Stomach smooth muscle (tissue), 2 donors: ENCODE results near the gene FGD4.
"Not testable (repeated sequence)": the region's sequence is repeated elsewhere in the genome, so short reads cannot be mapped to it uniquely, and the experiment has no call there.

Experiments
- H3K27ac ChIP-seq: one replicate; pipeline ENCODE4 v1.7.0; 2013; ENCODE audit warnings: mild to moderate bottlenecking, low read length, inconsistent platforms
- H3K27me3 ChIP-seq, 2 donors: one replicate each; pipeline ENCODE4 v1.7.0; 2013; ENCODE audit warnings: low read length in 2 of 2; ENCODE audit not compliant: insufficient read depth in 2 of 2, control insufficient read depth in 1 of 2
- H3K36me3 ChIP-seq, 2 donors: one replicate each; pipeline ENCODE4 v1.7.0; 2013; ENCODE audit warnings: low read length in 2 of 2; ENCODE audit not compliant: control insufficient read depth in 2 of 2, insufficient read depth in 2 of 2
- H3K4me1 ChIP-seq: one replicate; pipeline ENCODE4 v1.7.0; 2013; ENCODE audit warnings: low read length; ENCODE audit not compliant: control insufficient read depth, insufficient read depth
- H3K4me3 ChIP-seq, 2 donors: one replicate each; pipeline ENCODE4 v1.7.0; 2013; ENCODE audit warnings: low read length in 2 of 2
- H3K9ac ChIP-seq, 2 donors: one replicate each; pipeline ENCODE4 v1.7.0; 2013; ENCODE audit warnings: low read length in 2 of 2, mild to moderate bottlenecking in 1 of 2
- H3K9me3 ChIP-seq, 2 donors: one replicate each; pipeline ENCODE4 v1.7.0; 2013; ENCODE audit warnings: low read length in 2 of 2; ENCODE audit not compliant: control insufficient read depth in 2 of 2
- donor health status: healthy.
- donor health status: Pancreatic carcinoma.

Gene FGD4

DNA sequence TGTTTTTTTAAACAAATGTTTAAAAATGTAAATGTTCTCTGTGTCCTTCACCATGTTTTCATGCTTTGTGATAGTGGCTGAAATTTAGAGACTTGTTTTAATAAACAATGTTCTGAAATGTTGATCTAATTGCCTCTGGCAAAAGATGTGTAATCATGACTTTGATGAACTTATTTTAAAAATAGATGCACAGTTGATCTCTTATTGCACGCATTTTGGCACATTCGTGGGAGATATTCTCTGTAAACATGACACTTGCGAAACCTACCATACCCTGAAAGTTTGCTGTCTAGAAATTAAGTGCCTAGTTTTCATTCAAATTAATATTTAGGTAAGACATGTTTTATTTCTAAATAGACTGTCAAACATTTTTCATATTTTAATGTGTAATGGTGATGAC, 160.1 kb downstream of the FGD4 start:
- Histone ChIP-seq H3K27me3 (no peaks in the 10 kb centered on the region), H3K27ac (no peak overlapping the region), H3K36me3 (peaks cover 2 to 4% of the 10 kb centered on the region in 2 donors), H3K9me3 (no peaks in the 10 kb centered on the region), H3K4me3 (peak overlapping the region in 1 of 2 donors; percentile 33), H3K9ac (no peak overlapping the region), H3K4me1 (peaks cover 14% of the 10 kb centered on the region)

GRCh38 chr12:32560520-32560919, 161.2 kb downstream of the FGD4 start:
- no peak overlapping the region for H3K27ac ChIP-seq
- H3K4me1 ChIP-seq: peaks cover 14% of the 10 kb centered on the region

DNA sequence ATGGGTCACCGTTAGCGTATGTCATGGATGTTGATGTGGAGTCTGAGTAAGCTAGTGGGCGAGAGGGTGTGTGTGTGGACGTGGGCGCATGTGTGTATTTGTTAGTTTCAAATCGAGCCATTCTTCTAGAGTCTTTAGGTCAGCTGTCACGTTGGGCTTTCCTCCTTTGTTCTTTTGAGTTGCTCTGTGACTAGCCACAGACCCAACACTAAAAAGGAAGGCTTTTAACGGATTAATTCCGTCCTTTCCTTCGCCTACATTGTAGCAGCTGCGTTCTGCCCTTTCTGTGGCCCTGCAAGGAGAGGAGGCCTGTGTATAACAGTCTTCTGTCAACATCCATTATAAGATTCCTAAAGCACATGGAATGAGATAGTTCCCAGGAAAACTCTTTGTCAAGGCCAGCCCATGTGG, 162.6 kb downstream of the FGD4 start:
- Histone ChIP-seq H3K27ac (no peak overlapping the region), H3K9ac (no peak overlapping the region)

More at GRCh38 chr12:32560520-32560919, 161.2 kb downstream of the FGD4 start:
- H3K4me3 ChIP-seq: no peak overlapping the region
- no peaks in the 10 kb centered on the region for H3K27me3 ChIP-seq
- H3K9ac ChIP-seq: no peak overlapping the region
- H3K9me3 ChIP-seq: no peaks in the 10 kb centered on the region
- H3K36me3 ChIP-seq: peaks cover 2 to 7% of the 10 kb centered on the region in 2 donors

GRCh38 chr12:32562413-32562812, 163.1 kb downstream of the FGD4 start:
- peaks cover 24% of the 10 kb centered on the region for H3K4me1 ChIP-seq
- H3K27ac ChIP-seq, H3K4me3 ChIP-seq: not testable (repeated sequence)

More for the DNA sequence above, 162.6 kb downstream of the FGD4 start:
- Histone ChIP-seq H3K9me3 (no peaks in the 10 kb centered on the region), H3K4me3 (peak overlapping the region in 1 of 2 donors; percentile 35), H3K4me1 (peaks cover 19% of the 10 kb centered on the region), H3K36me3 (peaks cover 4 to 7% of the 10 kb centered on the region in 2 donors), H3K27me3 (no peaks in the 10 kb centered on the region)

DNA sequence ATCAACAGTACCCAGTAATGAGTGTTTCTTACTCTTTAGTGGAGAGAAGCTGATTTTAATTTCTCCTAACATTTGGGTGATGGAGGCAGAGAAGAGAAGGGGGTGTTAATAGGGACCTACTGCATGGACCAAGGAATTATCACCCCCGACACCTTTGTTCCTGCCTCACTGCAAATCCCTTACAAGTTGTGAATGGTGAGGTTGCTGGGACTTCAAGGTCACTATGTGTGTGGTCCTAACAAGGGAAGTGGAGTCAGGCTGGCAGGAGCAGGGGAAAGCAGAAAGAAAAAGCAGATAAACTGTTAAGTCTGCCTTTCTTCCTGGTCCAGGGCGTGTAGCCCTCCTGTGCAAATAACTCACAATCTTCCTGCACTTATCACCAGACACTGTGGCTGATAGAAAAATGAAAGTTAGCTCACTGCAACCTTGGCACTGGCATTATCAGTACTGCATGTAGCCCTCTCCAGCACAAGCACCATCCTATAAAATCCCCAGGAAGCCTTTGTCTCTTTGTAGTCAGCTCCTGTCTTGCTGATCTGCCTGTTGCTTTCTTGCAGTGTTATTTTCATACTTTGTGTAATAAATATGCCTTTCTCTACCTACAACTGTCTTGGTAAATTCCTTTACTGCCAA, 167.4 kb downstream of the FGD4 start:
- H3K36me3 ChIP-seq: peaks cover 4 to 7% of the 10 kb centered on the region in 2 donors
- H3K4me1 ChIP-seq: peaks cover 23% of the 10 kb centered on the region
- no peaks in the 10 kb centered on the region for H3K27me3 ChIP-seq
- peak overlapping the region in 1 of 2 donors; percentile 40 for H3K4me3 ChIP-seq
- H3K27ac ChIP-seq: no peak overlapping the region
- H3K9me3 ChIP-seq: no peaks in the 10 kb centered on the region
- peak overlapping the region in 1 of 2 donors; percentile 29 for H3K9ac ChIP-seq

More at GRCh38 chr12:32562413-32562812, 163.1 kb downstream of the FGD4 start:
- not testable (repeated sequence) for H3K27me3 ChIP-seq, H3K9me3 ChIP-seq, H3K36me3 ChIP-seq, H3K9ac ChIP-seq

GRCh38 chr12:32567296-32567674, 167.9 kb downstream of the FGD4 start:
- Histone ChIP-seq H3K4me1 (peaks cover 20% of the 10 kb centered on the region), H3K27ac (no peak overlapping the region), H3K9ac (no peak overlapping the region), H3K27me3 (no peaks in the 10 kb centered on the region), H3K36me3 (peaks cover 4 to 7% of the 10 kb centered on the region in 2 donors), H3K9me3 (no peaks in the 10 kb centered on the region), H3K4me3 (no peak overlapping the region)

DNA sequence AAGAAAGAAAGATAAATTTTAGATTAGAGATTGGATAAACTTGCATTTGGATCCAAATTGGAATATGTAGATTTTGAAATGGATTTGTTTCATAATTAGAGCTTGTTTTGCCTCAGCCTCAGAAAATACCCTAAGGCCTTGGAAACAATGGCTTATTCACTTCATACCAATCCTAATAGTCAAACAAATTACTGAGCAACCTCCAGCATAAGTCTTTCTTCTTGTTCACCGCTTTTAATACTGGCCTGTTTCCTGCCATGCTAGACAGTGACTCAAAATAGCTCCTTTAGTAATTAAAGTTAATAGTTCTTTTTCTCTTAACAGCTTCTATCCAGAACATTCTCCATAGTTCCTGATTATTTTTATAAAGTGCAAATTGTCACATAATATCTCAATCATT, 168.9 kb downstream of the FGD4 start:
- Histone ChIP-seq H3K27me3 (no peaks in the 10 kb centered on the region), H3K9me3 (no peaks in the 10 kb centered on the region), H3K9ac (no peak overlapping the region), H3K27ac (no peak overlapping the region), H3K36me3 (peaks cover 4 to 7% of the 10 kb centered on the region in 2 donors), H3K4me1 (peaks cover 20% of the 10 kb centered on the region), H3K4me3 (no peak overlapping the region)

GRCh38 chr12:32569259-32569658, 169.9 kb downstream of the FGD4 start:
- Histone ChIP-seq H3K27ac (no peak overlapping the region), H3K4me1 (peaks cover 18% of the 10 kb centered on the region), H3K27me3 (no peaks in the 10 kb centered on the region), H3K36me3 (peaks cover 2 to 4% of the 10 kb centered on the region in 2 donors), H3K9ac (no peak overlapping the region), H3K9me3 (no peaks in the 10 kb centered on the region), H3K4me3 (no peak overlapping the region)

DNA sequence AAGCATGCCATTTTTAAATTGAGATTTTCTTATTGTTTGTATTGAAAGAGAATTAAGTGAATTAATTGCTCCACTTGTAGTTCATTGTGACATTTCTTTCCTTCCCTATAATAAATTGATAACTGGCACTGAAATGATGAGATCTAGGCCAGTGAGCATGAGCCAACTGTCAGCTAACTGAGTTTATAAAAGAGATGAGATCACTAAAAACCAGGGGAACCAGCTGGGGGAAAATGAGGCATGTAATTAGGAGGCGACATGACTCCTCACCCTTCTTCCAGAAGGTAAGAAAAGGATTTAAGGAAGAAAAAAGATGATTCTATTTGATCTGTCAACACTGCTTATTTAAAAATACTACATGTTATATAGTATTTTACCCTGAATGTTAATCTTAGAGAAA, 175.2 kb downstream of the FGD4 start:
- Histone ChIP-seq H3K4me1 (peaks cover 3% of the 10 kb centered on the region), H3K27me3 (no peaks in the 10 kb centered on the region), H3K4me3 (no peak overlapping the region), H3K27ac (no peak overlapping the region), H3K9ac (no peak overlapping the region), H3K9me3 (no peaks in the 10 kb centered on the region), H3K36me3 (peaks cover 4 to 11% of the 10 kb centered on the region in 2 donors)

DNA sequence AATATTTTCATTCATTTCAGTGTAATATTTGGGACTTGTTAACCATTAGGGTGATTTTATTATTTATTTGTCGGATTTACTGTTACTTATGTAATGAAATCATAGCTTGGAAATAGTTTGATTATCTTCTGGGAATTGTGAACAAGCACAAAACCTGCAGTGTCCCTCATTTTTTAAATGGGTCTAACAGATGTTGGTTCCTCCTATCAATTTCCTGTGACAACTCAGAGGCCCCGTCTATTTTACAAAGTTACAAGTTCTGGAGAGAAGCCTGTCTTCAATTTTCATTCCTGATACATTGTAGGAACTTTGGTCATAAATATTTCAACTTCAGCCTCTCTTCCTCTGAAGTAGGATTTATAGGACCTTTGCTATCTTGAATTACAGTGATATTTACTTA, 178.0 kb downstream of the FGD4 start:
- Histone ChIP-seq H3K36me3 (peaks cover 16 to 18% of the 10 kb centered on the region in 2 donors), H3K27me3 (no peaks in the 10 kb centered on the region), H3K9me3 (no peaks in the 10 kb centered on the region), H3K9ac (no peak overlapping the region), H3K4me3 (no peak overlapping the region), H3K27ac (no peak overlapping the region), H3K4me1 (no peaks in the 10 kb centered on the region)

- no peak overlapping the region for H3K27ac ChIP-seq
Observed at GRCh38 chr12:32583534-32583933, 184.2 kb downstream of the FGD4 start.

More at GRCh38 chr12:32583534-32583933, 184.2 kb downstream of the FGD4 start:
- peaks cover 12 to 14% of the 10 kb centered on the region in 2 donors for H3K36me3 ChIP-seq
- no peaks in the 10 kb centered on the region for H3K9me3 ChIP-seq
- no peak overlapping the region for H3K9ac ChIP-seq
- H3K4me3 ChIP-seq: no peak overlapping the region
- H3K4me1 ChIP-seq: no peaks in the 10 kb centered on the region
- H3K27me3 ChIP-seq: no peaks in the 10 kb centered on the region
